ENCODE measurements around the gene SMAD1.

DNA sequence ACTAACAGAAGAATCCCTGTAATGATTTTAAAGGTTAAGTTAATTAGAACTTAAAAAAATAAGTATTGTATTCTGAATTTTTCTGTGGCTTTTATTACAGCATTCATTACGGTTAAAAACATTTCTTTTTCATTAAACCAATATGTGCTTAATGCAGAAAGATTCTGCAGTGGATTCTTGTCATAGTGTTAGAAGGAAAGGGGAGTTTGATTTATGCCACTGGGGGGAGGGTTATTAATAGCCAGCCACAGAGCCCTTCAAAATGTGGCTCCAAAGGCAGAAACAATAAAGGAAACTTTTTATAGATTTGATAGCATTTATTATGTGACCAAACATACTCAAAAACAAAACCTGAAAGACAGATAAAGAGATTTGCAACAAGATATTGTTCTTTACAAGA, 9.1 kb downstream of the SMAD1 start:
- TF ChIP-seq, protein P1, sequence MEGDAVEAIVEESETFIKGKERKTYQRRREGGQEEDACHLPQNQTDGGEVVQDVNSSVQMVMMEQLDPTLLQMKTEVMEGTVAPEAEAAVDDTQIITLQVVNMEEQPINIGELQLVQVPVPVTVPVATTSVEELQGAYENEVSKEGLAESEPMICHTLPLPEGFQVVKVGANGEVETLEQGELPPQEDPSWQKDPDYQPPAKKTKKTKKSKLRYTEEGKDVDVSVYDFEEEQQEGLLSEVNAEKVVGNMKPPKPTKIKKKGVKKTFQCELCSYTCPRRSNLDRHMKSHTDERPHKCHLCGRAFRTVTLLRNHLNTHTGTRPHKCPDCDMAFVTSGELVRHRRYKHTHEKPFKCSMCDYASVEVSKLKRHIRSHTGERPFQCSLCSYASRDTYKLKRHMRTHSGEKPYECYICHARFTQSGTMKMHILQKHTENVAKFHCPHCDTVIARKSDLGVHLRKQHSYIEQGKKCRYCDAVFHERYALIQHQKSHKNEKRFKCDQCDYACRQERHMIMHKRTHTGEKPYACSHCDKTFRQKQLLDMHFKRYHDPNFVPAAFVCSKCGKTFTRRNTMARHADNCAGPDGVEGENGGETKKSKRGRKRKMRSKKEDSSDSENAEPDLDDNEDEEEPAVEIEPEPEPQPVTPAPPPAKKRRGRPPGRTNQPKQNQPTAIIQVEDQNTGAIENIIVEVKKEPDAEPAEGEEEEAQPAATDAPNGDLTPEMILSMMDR (IDR thresholded peaks at IDR 0.05), result no peak
- no peak for TF ChIP-seq POLR2A (IDR thresholded peaks at IDR 0.05)
